PC-3 (cell line): Measurements from ENCODE around the gene ATP5PB. TPM values are rescaled to one million over a fixed set of nuclear protein-coding genes. Genes with fewer than 3 reads are reported as not detected.

ENCODE experiments used
- ATAC-seq: fragments of 200-7000 bp; cut with Tn5 transposase; 2 replicates; pipeline ENCODE4 v1.9.1; 2020; ENCODE audit warnings: mild to moderate bottlenecking, moderate library complexity
- BruUV-seq: library from RNA; stranded (reverse); fragments of 400-500 nt; replicated peaks from 2 replicates; lab custom pipeline; 2021; lab: Mats Ljungman, UMichigan
- CTCF ChIA-PET: fragments of 300-600 bp; sonication (Branson Sonifier 250); formaldehyde crosslinking; loops from one replicate; lab custom pipeline; 2022; ENCODE audit warnings: antibody characterized with exemption; lab: Charles Lee
- POLR2A ChIA-PET: fragments of 300-600 bp; sonication (Branson Sonifier 250); formaldehyde crosslinking; loops from one replicate; lab custom pipeline; 2022; ENCODE audit warnings: antibody characterized with exemption; ENCODE audit not compliant: unreplicated experiment; lab: Charles Lee
- DNase-seq: peaks from one replicate; pipeline ENCODE4 v3.0.0-alpha.2; 2015
- H2AFZ ChIP-seq: fragments of 300-600 bp; sonication (generic); 2 replicates; pipeline ENCODE4 v1.6.0; 2016; ENCODE audit warnings: antibody characterized with exemption, low read length
- H3F3A ChIP-seq: fragments of 300-600 bp; sonication (generic); one replicate; pipeline ENCODE4 v1.6.0; 2017; ENCODE audit warnings: antibody characterized with exemption, low read length, control low read depth, mild to moderate bottlenecking; ENCODE audit not compliant: unreplicated experiment
- H3K27ac ChIP-seq: fragments of 300-600 bp; sonication (generic); 2 replicates; pipeline ENCODE4 v1.5.1; 2016; ENCODE audit warnings: mild to moderate bottlenecking, low read length
- H3K27me3 ChIP-seq: fragments of 300-600 bp; sonication (generic); 2 replicates; pipeline ENCODE4 v1.6.1; 2016; ENCODE audit warnings: low read length, mixed read lengths
- H3K36me3 ChIP-seq: fragments of 300-600 bp; sonication (generic); 2 replicates; pipeline ENCODE4 v1.6.1; 2016; ENCODE audit warnings: low read depth, mixed run types, low read length, mixed read lengths
- H3K4me1 ChIP-seq: fragments of 300-600 bp; sonication (generic); 2 replicates; pipeline ENCODE4 v1.5.1; 2016; ENCODE audit warnings: low read length; ENCODE audit not compliant: insufficient read depth
- H3K4me2 ChIP-seq: fragments of 300-600 bp; sonication (generic); 2 replicates; pipeline ENCODE4 v1.6.0; 2016; ENCODE audit warnings: low read length
- H3K4me3 ChIP-seq: fragments of 300-600 bp; sonication (generic); 2 replicates; pipeline ENCODE4 v1.5.1; 2016; ENCODE audit warnings: mild to moderate bottlenecking, low read length, mixed read lengths
- H3K79me2 ChIP-seq: fragments of 300-600 bp; sonication (generic); 2 replicates; pipeline ENCODE4 v1.6.1; 2017; ENCODE audit warnings: low read length, mixed read lengths
- H3K9ac ChIP-seq: fragments of 300-600 bp; sonication (generic); 2 replicates; pipeline ENCODE4 v1.6.0; 2016; ENCODE audit warnings: mild to moderate bottlenecking, low read length
- H3K9me2 ChIP-seq: fragments of 300-600 bp; sonication (generic); replicated peaks from 2 replicates; pipeline ENCODE4 v1.6.1; 2016; ENCODE audit warnings: mixed run types, low read length, mixed read lengths
- H3K9me3 ChIP-seq: fragments of 300-600 bp; sonication (generic); 2 replicates; pipeline ENCODE4 v1.6.1; 2016; ENCODE audit warnings: low read length, mixed read lengths
- H4K20me1 ChIP-seq: fragments of 300-600 bp; sonication (generic); 2 replicates; pipeline ENCODE4 v1.6.1; 2016; ENCODE audit warnings: low read length, mixed read lengths
- EZH2 ChIP-seq: fragments of 300-600 bp; sonication (generic); IDR thresholded peaks from one replicate; pipeline ENCODE4 v1.6.1; 2017; ENCODE audit warnings: antibody characterized with exemption, mild to moderate bottlenecking, low read length; ENCODE audit not compliant: unreplicated experiment
- EZH2phosphoT487 ChIP-seq: fragments of 300-600 bp; sonication (generic); IDR thresholded peaks from 2 replicates; pipeline ENCODE4 v1.6.1; 2018; ENCODE audit warnings: mild to moderate bottlenecking, antibody characterized with exemption, low read length, borderline replicate concordance
- intact Hi-C: fragments of 100-400 bp; cut with micrococcal nuclease; formaldehyde crosslinking; loops from 2 replicates; pipeline ENCODE4 v1.9.0; 2023
- total RNA-seq: library from RNA; depleted of rRNA; stranded (reverse); fragments of >200 nt; gene quantifications from 2 replicates; pipeline ENCODE4 v1.2.3, GENCODE V29; 2014
- TF ChIP-seq, protein P1 (sequence below): fragments of 300-600 bp; sonication (generic); conservative IDR thresholded peaks from 2 replicates; pipeline ENCODE4 v1.5.1; 2017; ENCODE audit warnings: antibody characterized with exemption, low read depth, mild to moderate bottlenecking, low read length

The ATP5PB gene
- total RNA-seq, 1 experiment from 2014 or later = 612 TPM

DNA sequence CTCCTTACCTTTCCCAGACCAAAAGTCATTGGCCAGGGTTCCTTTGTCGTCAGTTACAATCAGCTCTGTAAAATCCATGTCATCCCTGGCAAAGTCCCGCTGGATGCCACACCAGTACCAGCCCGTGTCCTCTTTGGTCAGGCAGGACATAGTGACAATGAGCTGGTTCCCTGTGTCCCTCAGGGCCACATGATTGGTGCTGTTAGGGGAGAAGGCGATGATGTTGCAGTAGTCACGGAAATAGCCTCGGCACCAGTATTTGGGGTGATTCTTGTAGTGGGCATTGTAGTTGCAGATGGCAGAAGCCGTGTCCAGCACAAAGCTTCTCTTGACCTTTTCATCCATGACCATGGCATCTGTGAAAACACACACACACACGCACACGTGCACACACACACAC lies 39.4 kb downstream of the ATP5PB start:
- Histone ChIP-seq H3K4me2 (no peak overlapping the region), H3K4me1 (peaks cover 9% of the 10 kb centered on the region), H3K27ac (no peak overlapping the region), H3K79me2 (no peaks in the 10 kb centered on the region), H3K9me3 (no peaks in the 10 kb centered on the region), H3K36me3 (no peaks in the 10 kb centered on the region), H3K9me2 (no peaks in the 10 kb centered on the region), H2AFZ (no peak overlapping the region), H3K9ac (no peak overlapping the region), H4K20me1 (no peaks in the 10 kb centered on the region), H3F3A (no peaks in the 10 kb centered on the region), H3K27me3 (peaks cover 8% of the 10 kb centered on the region), H3K4me3 (no peak overlapping the region)
- ATAC-seq (no peak), DNase-seq (no peak)
- intact Hi-C loops = no loop called here
- ChIA-PET CTCF (no interaction called here), POLR2A (no interaction called here)
- TF ChIP-seq EZH2phosphoT487 = no peak
- no peak for TF ChIP-seq EZH2
- TF ChIP-seq, protein P1, sequence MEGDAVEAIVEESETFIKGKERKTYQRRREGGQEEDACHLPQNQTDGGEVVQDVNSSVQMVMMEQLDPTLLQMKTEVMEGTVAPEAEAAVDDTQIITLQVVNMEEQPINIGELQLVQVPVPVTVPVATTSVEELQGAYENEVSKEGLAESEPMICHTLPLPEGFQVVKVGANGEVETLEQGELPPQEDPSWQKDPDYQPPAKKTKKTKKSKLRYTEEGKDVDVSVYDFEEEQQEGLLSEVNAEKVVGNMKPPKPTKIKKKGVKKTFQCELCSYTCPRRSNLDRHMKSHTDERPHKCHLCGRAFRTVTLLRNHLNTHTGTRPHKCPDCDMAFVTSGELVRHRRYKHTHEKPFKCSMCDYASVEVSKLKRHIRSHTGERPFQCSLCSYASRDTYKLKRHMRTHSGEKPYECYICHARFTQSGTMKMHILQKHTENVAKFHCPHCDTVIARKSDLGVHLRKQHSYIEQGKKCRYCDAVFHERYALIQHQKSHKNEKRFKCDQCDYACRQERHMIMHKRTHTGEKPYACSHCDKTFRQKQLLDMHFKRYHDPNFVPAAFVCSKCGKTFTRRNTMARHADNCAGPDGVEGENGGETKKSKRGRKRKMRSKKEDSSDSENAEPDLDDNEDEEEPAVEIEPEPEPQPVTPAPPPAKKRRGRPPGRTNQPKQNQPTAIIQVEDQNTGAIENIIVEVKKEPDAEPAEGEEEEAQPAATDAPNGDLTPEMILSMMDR = no peak
- BruUV-seq = no TSS peak

DNA sequence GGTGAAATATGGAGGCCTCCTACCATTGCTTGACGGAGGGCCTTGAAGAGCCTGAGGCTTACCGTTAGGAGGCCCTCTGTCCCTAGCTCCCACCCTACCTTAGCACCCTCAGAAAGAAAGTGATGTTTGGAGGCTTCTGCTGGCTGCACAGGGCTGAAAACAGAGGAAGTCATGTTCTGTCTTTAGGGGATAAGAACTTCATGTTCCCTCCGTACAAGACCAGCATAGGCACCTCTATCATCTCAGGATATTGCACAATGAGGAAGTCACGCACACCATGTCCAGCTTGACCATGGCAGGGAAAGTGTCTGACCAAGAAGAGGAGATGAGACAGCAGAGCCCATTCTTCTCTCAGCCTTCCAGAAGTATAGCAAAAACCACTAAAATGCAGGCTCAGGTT lies 40.3 kb downstream of the ATP5PB start:
- no peak for DNase-seq
- H2AFZ ChIP-seq = no peak overlapping the region
- H3K4me3 ChIP-seq = no peak overlapping the region
- H3K4me1 ChIP-seq = peaks cover 9% of the 10 kb centered on the region
- H3K79me2 ChIP-seq = no peaks in the 10 kb centered on the region
- POLR2A ChIA-PET = no interaction called here
- no peak overlapping the region for H3K27ac ChIP-seq
- no peaks in the 10 kb centered on the region for H3K9me2 ChIP-seq
- no TSS peak for BruUV-seq
- no peaks in the 10 kb centered on the region for H4K20me1 ChIP-seq
- no peaks in the 10 kb centered on the region for H3F3A ChIP-seq
- ATAC-seq = no peak
- H3K4me2 ChIP-seq = no peak overlapping the region
- H3K36me3 ChIP-seq = no peaks in the 10 kb centered on the region
- TF ChIP-seq EZH2phosphoT487 (no peak), EZH2 (no peak)
- TF ChIP-seq, protein P1 = no peak
- intact Hi-C loops = no loop called here
- no peak overlapping the region for H3K9ac ChIP-seq
- peaks cover 14% of the 10 kb centered on the region for H3K27me3 ChIP-seq
- no peaks in the 10 kb centered on the region for H3K9me3 ChIP-seq
- CTCF ChIA-PET = no interaction called here

DNA sequence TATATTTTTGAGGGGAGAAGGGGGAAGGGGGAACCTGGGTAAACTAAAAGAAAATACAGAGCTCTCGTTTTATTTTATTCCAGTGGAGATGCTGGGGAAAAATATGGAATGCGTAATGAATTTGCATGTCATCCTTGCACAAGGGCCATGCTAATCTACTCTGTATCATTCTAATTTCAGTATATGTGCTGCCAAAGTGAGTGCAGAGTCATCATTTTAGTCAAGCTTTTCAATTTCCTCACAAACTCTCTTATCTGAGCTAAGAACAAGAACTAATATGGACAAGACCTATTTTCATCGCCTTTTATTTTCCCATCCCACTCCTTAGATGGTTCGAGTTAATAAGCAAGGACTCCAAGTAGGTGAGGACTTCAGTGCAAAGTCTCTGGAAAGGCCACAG lies 41.0 kb downstream of the ATP5PB start:
- intact Hi-C loops = no loop called here
- no peak for ATAC-seq

More for the DNA sequence above, 41.0 kb downstream of the ATP5PB start:
- Histone ChIP-seq H3K4me3 (no peak overlapping the region), H3K9ac (no peak overlapping the region), H3K4me2 (no peak overlapping the region), H3K9me2 (no peaks in the 10 kb centered on the region), H3F3A (no peaks in the 10 kb centered on the region), H2AFZ (no peak overlapping the region), H4K20me1 (no peaks in the 10 kb centered on the region), H3K27ac (no peak overlapping the region), H3K4me1 (peaks cover 9% of the 10 kb centered on the region), H3K27me3 (peaks cover 14% of the 10 kb centered on the region), H3K9me3 (no peaks in the 10 kb centered on the region), H3K36me3 (no peaks in the 10 kb centered on the region), H3K79me2 (no peaks in the 10 kb centered on the region)
- TF ChIP-seq EZH2 (no peak), EZH2phosphoT487 (no peak)
- TF ChIP-seq, protein P1 = no peak
- POLR2A ChIA-PET = no interaction called here
- no TSS peak for BruUV-seq
- CTCF ChIA-PET = no interaction called here
- no peak for DNase-seq
